Measurements from ENCODE around the gene PACRG. TPM values are rescaled to one million over a fixed set of nuclear protein-coding genes. Genes with fewer than 3 reads are reported as not detected.

The PACRG gene
- polyA plus RNA-seq, 1 donor from 2014 or later = 16.6 TPM

- TF ChIP-seq MXI1 (conservative IDR thresholded peaks at IDR 0.05; ENCODE audit: poor library complexity, severe bottlenecking) = no peak
- no peak for TF ChIP-seq TAF1 (IDR thresholded peaks at IDR 0.05; ENCODE audit: low read depth)
- TF ChIP-seq EZH2 (IDR thresholded peaks at IDR 0.05; ENCODE audit: borderline replicate concordance, insufficient read depth, low read length, poor library complexity, severe bottlenecking) = no peak
- no peak for TF ChIP-seq EP300 (conservative IDR thresholded peaks at IDR 0.05; ENCODE audit: poor library complexity, severe bottlenecking)
- no peak for TF ChIP-seq SMC3 (conservative IDR thresholded peaks at IDR 0.05; ENCODE audit: poor library complexity)
- no peak for TF ChIP-seq CTCF (IDR thresholded peaks at IDR 0.05; ENCODE audit: poor library complexity, severe bottlenecking)
- TF ChIP-seq REST (IDR thresholded peaks at IDR 0.05; ENCODE audit: borderline replicate concordance) = no peak
- no peak for TF ChIP-seq POLR2AphosphoS5 (IDR thresholded peaks at IDR 0.05)
- no peak for TF ChIP-seq RAD21 (conservative IDR thresholded peaks at IDR 0.05)
Measured at GRCh38 chr6:162684961-162685360, 42.8 kb upstream of the PACRG start.

GRCh38 chr6:162685586-162685985, 42.2 kb upstream of the PACRG start:
- TF ChIP-seq CTCF (IDR thresholded peaks at IDR 0.05; ENCODE audit: poor library complexity, severe bottlenecking) (no peak), EZH2 (IDR thresholded peaks at IDR 0.05; ENCODE audit: borderline replicate concordance, insufficient read depth, low read length, poor library complexity, severe bottlenecking) (no peak), MXI1 (conservative IDR thresholded peaks at IDR 0.05; ENCODE audit: poor library complexity, severe bottlenecking) (no peak), REST (IDR thresholded peaks at IDR 0.05; ENCODE audit: borderline replicate concordance) (no peak), EP300 (conservative IDR thresholded peaks at IDR 0.05; ENCODE audit: poor library complexity, severe bottlenecking) (no peak), SMC3 (conservative IDR thresholded peaks at IDR 0.05; ENCODE audit: poor library complexity) (no peak), RAD21 (conservative IDR thresholded peaks at IDR 0.05) (no peak), POLR2AphosphoS5 (IDR thresholded peaks at IDR 0.05) (no peak), TAF1 (IDR thresholded peaks at IDR 0.05; ENCODE audit: low read depth) (no peak)
- no peak overlapping the region for H3K4me2 ChIP-seq (ENCODE audit: low read length)
- H3K9me2 ChIP-seq (ENCODE audit: insufficient read depth, low read length) = no peaks in the 10 kb centered on the region
- no peak overlapping the region for H3K27ac ChIP-seq (ENCODE audit: low read length)
- H3K36me3 ChIP-seq (ENCODE audit: insufficient read depth, low read length) = no peaks in the 10 kb centered on the region
- H2AFZ ChIP-seq (ENCODE audit: low read depth, low read length) = no peak overlapping the region
- no peak overlapping the region for H3K4me3 ChIP-seq (ENCODE audit: low read length)
- H3F3A ChIP-seq (ENCODE audit: insufficient read depth, low read length, poor library complexity, severe bottlenecking) = no peaks in the 10 kb centered on the region
- H4K20me1 ChIP-seq (ENCODE audit: insufficient read depth) = no peaks in the 10 kb centered on the region
- no peak overlapping the region for H3K9ac ChIP-seq (ENCODE audit: low read length)
- H3K9me3 ChIP-seq (ENCODE audit: low read length) = no peaks in the 10 kb centered on the region
- no peaks in the 10 kb centered on the region for H3K79me2 ChIP-seq (replicated peaks; ENCODE audit: insufficient read depth, low read length)
- no peaks in the 10 kb centered on the region for H3K27me3 ChIP-seq (ENCODE audit: insufficient read depth, low read depth, low read length)

More at GRCh38 chr6:162684961-162685360, 42.8 kb upstream of the PACRG start:
- H3K9me2 ChIP-seq (ENCODE audit: insufficient read depth, low read length) = no peaks in the 10 kb centered on the region
- H4K20me1 ChIP-seq (ENCODE audit: insufficient read depth) = no peaks in the 10 kb centered on the region
- H2AFZ ChIP-seq (ENCODE audit: low read depth, low read length) = no peak overlapping the region
- H3K27me3 ChIP-seq (ENCODE audit: insufficient read depth, low read depth, low read length) = no peaks in the 10 kb centered on the region
- H3F3A ChIP-seq (ENCODE audit: insufficient read depth, low read length, poor library complexity, severe bottlenecking) = no peaks in the 10 kb centered on the region
- no peak overlapping the region for H3K27ac ChIP-seq (ENCODE audit: low read length)
- H3K9me3 ChIP-seq (ENCODE audit: low read length) = no peaks in the 10 kb centered on the region
- H3K36me3 ChIP-seq (ENCODE audit: insufficient read depth, low read length) = no peaks in the 10 kb centered on the region
- no peak overlapping the region for H3K4me2 ChIP-seq (ENCODE audit: low read length)
- H3K79me2 ChIP-seq (replicated peaks; ENCODE audit: insufficient read depth, low read length) = no peaks in the 10 kb centered on the region
- no peak overlapping the region for H3K4me3 ChIP-seq (ENCODE audit: low read length)
- no peak overlapping the region for H3K9ac ChIP-seq (ENCODE audit: low read length)

Measured in neural cell (in vitro differentiated cells).